Measurements from ENCODE around the gene TRIM42.

GRCh38 chr3:140702281-140702680 is 24.4 kb downstream of the TRIM42 start:
- TF ChIP-seq CTCF (IDR thresholded peaks at IDR 0.05) = no peak
- TF ChIP-seq POLR2A (IDR thresholded peaks at IDR 0.05) = no peak
